ENCODE data around the gene RAP1GAP2.
A peak's percentile ranks its signal among the peaks of the same experiment; 100 is the strongest.

The RAP1GAP2 gene

GRCh38 chr17:2776589-2777241 lies 19.5 kb upstream of the RAP1GAP2 start (continued):
- TF ChIP-seq ZBTB8A (tag by site-specific recombination; IDR thresholded peaks at IDR 0.05) (no peak), GLIS2 (tag by site-specific recombination; IDR thresholded peaks at IDR 0.05) (peak; percentile 63; the same call in 1 of the 2 replicates), INSM2 (tag by site-specific recombination; IDR thresholded peaks at IDR 0.05) (no peak), ZNF670 (tag by site-specific recombination; IDR thresholded peaks at IDR 0.05; ENCODE audit: low read depth) (no peak), ZBTB49 (tag by site-specific recombination; IDR thresholded peaks at IDR 0.05; ENCODE audit: low read depth) (no peak), ZNF146 (tag by site-specific recombination; IDR thresholded peaks at IDR 0.05) (no peak), PRDM2 (tag by site-specific recombination; IDR thresholded peaks at IDR 0.05; ENCODE audit: borderline replicate concordance) (no peak), ZNF530 (tag by site-specific recombination; IDR thresholded peaks at IDR 0.05; ENCODE audit: low read depth) (no peak), ZNF324 (tag by site-specific recombination; IDR thresholded peaks at IDR 0.05) (no peak), ZNF248 (tag by site-specific recombination; IDR thresholded peaks at IDR 0.05) (no peak), ZNF473 (tag by site-specific recombination; IDR thresholded peaks at IDR 0.05) (no peak), ZNF157 (tag by site-specific recombination; IDR thresholded peaks at IDR 0.05) (no peak), ZNF600 (tag by site-specific recombination; IDR thresholded peaks at IDR 0.05) (peak; percentile 86), ZNF768 (tag by site-specific recombination; IDR thresholded peaks at IDR 0.05) (no peak), ZBTB20 (tag by site-specific recombination; IDR thresholded peaks at IDR 0.05) (peak; percentile 11; the same call in 1 of the 2 replicates), ZSCAN4 (tag by site-specific recombination; IDR thresholded peaks at IDR 0.05) (peak; percentile 92), SCRT1 (tag by site-specific recombination; IDR thresholded peaks at IDR 0.05; ENCODE audit: borderline replicate concordance) (0 out of 2 replicates have a peak, but pooled peaks have one; percentile 6), KLF1 (tag by site-specific recombination; IDR thresholded peaks at IDR 0.05) (peak; percentile 42; the same call in 1 of the 2 replicates), ZBTB21 (tag by site-specific recombination; IDR thresholded peaks at IDR 0.05) (no peak), SP2 (tag by site-specific recombination; IDR thresholded peaks at IDR 0.05) (peak; percentile 33; the same call in 1 of the 2 replicates)
- TF ChIP-seq, protein P1, sequence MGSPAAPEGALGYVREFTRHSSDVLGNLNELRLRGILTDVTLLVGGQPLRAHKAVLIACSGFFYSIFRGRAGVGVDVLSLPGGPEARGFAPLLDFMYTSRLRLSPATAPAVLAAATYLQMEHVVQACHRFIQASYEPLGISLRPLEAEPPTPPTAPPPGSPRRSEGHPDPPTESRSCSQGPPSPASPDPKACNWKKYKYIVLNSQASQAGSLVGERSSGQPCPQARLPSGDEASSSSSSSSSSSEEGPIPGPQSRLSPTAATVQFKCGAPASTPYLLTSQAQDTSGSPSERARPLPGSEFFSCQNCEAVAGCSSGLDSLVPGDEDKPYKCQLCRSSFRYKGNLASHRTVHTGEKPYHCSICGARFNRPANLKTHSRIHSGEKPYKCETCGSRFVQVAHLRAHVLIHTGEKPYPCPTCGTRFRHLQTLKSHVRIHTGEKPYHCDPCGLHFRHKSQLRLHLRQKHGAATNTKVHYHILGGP (tag by site-specific recombination; IDR thresholded peaks at IDR 0.05) = no peak
- TF ChIP-seq, protein P2, sequence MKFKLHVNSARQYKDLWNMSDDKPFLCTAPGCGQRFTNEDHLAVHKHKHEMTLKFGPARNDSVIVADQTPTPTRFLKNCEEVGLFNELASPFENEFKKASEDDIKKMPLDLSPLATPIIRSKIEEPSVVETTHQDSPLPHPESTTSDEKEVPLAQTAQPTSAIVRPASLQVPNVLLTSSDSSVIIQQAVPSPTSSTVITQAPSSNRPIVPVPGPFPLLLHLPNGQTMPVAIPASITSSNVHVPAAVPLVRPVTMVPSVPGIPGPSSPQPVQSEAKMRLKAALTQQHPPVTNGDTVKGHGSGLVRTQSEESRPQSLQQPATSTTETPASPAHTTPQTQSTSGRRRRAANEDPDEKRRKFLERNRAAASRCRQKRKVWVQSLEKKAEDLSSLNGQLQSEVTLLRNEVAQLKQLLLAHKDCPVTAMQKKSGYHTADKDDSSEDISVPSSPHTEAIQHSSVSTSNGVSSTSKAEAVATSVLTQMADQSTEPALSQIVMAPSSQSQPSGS (tag by site-specific recombination; IDR thresholded peaks at IDR 0.05; ENCODE audit: low read depth) = no peak
- TF ChIP-seq, protein P3, sequence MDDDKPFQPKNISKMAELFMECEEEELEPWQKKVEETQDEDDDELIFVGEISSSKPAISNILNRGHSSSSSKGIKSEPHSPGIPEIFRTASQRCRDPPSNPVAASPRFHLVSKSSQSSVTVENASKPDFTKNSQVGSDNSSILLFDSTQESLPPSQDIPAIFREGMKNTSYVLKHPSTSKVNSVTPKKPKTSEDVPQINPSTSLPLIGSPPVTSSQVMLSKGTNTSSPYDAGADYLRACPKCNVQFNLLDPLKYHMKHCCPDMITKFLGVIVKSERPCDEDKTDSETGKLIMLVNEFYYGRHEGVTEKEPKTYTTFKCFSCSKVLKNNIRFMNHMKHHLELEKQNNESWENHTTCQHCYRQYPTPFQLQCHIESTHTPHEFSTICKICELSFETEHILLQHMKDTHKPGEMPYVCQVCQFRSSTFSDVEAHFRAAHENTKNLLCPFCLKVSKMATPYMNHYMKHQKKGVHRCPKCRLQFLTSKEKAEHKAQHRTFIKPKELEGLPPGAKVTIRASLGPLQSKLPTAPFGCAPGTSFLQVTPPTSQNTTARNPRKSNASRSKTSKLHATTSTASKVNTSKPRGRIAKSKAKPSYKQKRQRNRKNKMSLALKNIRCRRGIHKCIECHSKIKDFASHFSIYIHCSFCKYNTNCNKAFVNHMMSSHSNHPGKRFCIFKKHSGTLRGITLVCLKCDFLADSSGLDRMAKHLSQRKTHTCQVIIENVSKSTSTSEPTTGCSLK (tag by site-specific recombination; IDR thresholded peaks at IDR 0.05) = no peak
